HG02852 (cell line): ENCODE results near the gene PLXNB3.
"Not testable (repeated sequence)": the region's sequence is repeated elsewhere in the genome, so short reads cannot be mapped to it uniquely, and the experiment has no call there.

ENCODE experiments used
- ATAC-seq: cut with Tn5 transposase; IDR thresholded peaks from one replicate; pipeline ENCODE4 v1.9.1; 2021; ENCODE audit warnings: mild to moderate bottlenecking, moderate library complexity; ENCODE audit not compliant: unreplicated experiment

PLXNB3 gene

DNA sequence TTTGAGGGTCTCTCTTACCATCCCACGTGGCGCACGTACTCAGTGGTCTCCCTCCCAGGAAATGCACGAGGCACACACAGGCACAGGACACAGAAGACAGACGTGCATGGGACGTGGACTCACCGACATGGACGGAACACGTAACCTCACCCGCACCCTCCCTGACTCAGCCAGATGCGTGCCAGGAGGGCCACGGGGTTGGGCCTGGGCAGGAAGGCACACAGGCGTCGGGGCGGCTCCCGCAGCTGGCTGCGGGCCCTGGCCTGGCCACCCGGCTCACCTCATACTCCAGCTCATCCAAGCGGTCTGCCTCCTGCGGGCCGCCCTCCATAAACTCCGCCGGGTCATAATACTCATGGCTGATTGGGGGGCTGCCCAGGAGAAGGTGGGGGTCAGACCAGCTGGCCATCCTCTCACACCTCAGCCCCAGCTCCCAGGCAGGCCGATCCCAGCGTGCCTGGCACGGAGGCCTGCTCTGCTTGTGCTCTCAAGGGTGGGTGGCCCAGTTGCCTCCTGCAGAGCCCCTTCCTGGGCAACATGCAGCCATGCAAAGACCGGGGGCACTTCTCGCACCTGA, 43.0 kb downstream of the PLXNB3 start:
- no peak for ATAC-seq

DNA sequence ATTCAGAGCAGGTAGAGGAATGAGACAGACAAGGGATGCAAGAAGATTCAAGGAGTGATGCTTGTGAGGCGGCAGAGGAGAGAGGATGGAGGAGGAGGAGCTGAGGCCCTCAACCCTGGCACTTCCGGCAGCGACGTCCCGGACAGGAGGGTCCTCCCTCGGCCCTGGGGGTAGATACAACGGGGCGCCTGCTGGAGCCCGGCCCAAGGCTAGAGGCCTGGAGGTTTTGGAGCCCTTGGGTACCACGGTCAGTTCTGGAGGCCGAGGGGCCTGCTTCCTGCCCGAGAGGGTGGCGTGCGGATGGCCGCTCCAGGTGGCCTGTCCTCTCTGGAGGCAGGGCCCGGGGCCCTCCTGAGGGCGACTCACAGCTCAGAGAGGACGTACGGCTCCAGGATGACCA, 43.9 kb downstream of the PLXNB3 start:
- no peak for ATAC-seq

DNA sequence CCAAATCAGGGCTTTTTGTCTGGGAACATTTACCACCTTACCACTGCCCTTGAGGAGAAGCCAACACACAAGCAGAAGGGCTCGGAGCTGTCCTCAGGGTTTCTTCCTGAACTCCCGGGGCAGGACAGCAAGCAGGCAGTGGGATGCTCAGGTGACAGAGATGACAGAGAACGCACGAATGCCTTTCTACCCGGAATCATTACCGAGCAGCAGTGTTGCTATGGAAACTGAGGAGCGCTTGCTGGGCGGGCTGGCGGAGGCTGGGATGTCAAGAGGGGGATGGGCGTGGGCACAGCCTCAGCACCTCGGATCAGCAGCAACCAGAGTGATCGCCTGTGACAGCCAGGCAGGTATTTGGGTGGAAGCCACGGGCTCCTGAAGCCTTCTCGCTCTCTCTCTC, 48.2 kb downstream of the PLXNB3 start:
- ATAC-seq, result no peak

DNA sequence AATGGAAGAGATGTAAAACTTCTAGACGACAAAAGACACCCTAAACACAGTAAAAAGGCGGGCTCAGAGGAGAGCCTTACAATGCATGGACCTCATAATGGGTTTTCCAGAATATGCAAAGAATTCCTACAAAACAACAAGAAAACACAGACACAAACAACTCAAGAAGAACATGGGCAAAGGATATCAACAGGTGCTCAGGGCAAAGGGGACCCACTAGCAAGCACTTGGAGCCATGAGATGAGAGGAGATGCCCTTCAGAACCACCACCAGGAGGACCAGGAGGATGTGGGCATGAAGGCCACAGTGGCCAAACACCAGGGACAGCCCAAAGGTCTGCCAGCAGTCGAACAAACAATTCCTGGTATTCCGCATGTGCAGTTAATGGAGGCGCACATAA, 49.1 kb downstream of the PLXNB3 start:
- ATAC-seq, result no peak

DNA sequence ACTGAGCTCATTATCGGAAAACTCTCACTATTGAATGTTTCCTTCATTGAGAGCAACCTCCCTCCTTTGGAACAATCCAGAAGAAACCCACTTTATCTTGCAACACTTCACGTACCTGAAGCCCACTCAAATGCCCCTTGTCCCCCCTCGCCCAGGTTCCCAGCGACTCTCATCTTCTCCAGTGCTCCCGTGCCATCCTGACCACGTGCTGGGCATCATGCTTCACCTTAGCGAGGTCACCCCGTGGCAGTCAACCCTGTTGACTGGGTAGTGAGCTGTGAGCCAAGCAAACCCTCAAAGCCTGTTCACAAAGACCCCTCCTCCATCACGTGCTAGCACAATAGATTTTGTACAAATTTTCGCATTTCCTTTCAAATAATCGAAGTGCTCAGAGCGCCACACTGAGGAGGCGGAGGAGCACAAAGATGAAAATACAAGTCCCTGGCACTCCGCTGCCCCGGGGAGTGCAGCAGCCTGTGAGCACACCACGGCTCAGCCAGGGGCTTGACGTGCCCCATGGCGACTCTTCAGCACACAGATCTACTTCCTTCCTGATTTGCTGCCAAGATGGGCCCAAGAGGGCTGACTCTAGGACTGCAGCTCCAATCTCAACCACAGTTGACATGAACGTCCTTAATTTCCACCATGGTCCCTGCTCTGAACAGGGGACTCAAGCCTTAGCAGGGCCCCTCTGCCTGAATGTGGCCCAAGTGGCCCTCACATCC, 50.7 kb downstream of the PLXNB3 start:
- no peak for ATAC-seq

DNA sequence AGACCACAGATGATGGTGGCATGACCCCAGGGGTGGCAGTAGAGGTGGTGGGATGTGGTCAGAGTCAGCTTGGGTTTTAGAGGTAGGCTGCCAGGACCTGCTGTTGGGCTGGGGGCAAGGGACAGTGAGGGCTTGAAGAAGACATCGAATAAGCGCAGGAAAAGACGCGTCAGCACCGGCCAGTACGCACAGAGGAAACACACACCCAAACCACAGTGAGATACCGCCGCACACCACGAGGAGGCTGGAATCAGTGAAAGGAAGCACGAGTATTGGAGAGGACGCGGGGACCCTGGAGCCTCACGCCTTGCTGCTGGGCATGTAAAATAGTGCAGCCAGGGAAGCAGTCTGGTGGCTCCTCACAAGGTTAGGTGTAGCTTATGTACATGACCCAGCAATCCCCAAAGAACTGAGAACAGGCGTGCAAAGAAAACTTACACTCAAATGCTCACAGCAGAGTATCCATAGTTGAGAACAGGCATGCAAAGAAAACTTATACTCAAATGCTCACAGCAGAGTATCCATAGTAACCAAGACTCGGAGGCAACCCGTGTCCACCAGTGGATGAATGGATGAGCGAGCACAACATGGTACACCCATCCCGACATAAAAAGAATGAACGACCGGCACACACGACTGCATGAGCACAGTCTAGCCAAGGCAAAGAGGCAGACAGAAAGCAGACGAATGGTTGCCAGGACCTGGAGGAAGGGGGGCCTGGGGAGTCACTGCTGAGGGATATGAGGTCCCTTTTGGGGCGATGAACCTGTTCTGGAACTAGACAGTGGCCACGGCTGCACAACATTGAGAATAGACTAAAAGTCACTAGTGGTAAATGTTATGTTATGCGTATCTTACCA, 53.0 kb downstream of the PLXNB3 start:
- no peak for ATAC-seq

DNA sequence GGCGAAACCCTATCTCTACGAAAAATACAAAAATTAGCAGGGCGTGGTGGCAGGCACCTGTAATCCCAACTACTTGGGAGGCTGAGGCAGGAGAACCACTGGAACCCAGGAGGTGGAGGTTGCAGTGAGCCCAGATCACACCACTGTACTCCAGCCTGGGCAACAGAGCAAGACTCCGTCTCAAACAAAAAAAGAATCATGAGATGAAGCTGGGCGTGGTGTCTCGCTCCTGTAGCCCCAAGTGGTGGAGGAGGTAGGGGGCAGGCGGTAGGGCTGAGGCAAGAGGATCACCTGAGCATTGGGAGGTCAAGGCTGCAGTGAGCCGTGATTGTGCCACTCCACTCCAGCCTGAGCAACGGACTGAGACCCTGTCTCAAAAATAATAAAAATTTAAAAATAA, 54.0 kb downstream of the PLXNB3 start:
- ATAC-seq, result not testable (repeated sequence)

DNA sequence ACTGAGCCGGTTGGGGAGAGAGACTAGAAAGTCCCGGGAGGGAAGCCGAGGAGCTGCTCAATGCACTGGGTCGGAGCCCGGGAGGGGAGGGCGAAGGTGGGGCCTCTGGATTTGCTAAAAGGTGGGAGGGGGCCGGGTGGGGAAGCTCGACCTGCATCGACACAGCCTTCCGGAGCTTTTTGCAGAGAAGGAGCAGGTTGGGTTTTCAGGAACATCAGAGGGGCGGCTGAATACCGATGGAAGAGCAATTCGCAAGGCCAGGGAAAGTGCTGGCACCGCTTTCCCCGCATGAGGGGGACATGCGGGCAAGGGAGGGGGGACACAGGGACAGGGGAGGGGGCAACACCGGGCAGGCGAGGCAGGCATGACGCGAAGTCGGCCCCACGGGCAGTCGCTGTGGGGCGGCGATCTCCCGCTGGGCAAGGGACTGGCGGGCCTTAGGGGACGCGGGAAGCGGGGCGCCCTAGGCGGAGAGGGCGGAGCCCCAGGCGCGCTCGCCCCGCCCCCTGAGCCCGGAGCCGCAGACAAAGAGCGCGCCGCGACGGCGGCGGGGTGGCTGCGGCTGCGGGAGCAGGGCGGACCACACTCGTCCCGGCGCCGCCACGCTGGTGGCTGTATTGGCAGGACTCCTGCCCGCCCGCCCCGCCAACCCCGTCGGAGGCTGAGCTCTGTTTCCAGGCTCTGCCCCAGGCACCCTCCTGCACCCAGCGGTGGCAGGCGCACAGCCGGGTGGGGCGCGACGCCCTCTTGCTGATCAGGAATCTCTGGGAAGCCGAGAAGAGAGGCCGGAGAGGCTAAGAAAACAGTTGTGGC, 54.7 kb downstream of the PLXNB3 start:
- ATAC-seq, result no peak

DNA sequence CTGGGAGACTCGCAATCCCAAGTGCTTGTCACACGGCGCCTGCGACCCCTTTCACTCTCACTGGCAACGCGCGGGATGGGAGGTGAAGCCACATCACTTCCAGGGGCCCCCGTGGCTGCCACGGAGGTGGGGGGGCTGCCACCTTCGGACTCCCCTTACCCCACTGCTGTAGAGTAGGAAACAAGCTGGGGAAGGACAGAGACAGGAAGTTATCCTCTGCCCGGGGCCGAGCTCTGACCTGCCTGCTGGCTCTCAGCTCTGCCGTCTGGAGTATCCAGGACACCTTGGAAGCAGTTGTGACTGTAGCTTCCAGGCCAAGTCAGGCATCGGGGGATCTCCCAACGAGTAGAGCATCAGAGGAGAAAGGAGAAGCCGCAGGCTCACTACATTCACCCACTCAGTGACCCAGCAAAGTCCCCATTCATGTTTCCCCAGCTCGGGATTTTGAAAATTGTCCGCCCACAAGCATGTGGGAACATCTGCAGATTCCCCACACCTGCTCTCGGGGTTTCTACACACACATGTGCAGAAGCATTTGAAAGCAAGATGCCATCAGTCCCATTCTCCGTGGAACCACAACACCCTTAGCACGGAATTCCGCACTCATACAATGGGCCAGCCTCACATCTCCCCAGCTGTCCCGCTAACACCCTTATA, 55.5 kb downstream of the PLXNB3 start:
- ATAC-seq, result no peak

DNA sequence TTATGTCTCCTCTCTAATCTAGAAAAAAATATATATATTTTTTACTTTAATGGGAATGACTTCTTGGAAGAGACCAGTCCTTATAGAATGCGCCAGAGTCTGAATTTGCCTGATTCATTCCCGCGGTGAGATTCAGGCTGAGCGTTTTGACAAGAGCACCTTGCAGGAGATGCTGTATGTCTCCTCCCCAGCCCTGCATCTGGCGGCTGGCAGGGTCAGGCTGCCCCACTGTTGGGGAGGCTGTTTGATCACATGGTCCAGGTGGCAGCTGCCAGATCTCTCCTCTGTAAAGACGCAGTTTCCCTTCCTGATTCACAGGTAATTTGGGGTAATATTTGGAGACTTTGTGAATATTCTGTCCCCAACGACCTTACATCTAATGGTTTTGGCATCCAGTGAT, 56.6 kb downstream of the PLXNB3 start:
- ATAC-seq, result no peak

DNA sequence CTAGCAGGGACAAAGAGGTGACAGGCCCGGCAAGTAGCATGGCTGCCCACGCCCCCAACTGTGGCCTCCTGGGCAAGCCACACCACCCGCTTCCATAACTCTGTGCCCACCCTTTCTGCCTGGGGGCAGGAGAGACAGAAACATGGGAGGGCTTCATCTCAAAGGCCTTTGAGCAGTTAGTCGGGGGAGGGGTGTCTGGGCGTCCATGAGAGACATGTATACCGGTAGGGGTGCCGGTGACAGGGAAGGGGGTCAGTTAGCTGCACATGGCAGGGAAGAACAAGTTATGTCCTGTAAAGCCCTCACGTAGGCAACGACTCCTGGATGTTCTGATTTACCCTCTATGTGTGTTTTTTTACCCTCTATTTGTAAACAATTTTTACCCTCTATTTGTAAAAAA, 57.0 kb downstream of the PLXNB3 start:
- ATAC-seq, result no peak

DNA sequence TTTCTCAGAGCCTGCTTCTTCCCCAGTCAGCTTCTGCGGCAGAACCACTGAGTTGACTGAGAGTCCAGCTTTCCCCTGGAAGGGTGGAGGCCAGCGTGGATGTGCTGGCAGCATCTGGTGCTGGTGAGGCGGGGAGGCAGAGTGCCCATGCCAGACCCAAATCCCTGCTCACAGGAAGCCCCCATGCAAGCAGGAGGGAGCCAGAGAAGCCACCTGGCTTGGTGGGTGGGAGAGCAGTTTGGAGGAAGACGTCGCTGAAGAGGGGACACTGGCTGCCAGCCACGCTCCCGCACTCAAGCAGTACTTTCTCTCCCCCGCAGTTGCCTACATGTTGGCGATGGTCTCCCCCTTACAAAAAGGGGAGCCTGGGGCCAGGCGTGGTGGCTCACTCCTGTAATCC, 60.3 kb downstream of the PLXNB3 start:
- ATAC-seq, result no peak

DNA sequence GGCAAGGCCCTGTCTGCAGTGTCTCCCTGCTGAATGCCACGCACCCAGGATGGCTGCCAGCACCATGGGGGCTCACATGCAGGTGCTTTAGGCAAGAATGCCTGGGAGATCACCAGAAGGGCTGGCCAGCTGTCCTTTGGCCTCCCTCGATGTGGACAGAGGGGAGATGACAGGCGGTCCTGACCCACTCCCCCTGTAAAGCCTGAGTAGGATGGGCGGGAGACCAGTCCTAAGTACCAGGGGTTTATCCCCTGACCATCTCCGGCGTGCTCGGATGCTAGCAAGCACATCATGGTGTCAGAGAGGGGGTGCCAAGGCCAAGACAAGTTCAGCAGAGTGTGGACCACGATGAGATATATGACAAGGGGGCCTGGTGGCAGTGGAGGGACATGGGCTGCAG, 61.0 kb downstream of the PLXNB3 start:
- ATAC-seq, result no peak
